ENCODE measurements around the gene ZNF814.
"Not testable (repeated sequence)": the region's sequence is repeated elsewhere in the genome, so short reads cannot be mapped to it uniquely, and the experiment has no call there.

The ZNF814 gene

DNA sequence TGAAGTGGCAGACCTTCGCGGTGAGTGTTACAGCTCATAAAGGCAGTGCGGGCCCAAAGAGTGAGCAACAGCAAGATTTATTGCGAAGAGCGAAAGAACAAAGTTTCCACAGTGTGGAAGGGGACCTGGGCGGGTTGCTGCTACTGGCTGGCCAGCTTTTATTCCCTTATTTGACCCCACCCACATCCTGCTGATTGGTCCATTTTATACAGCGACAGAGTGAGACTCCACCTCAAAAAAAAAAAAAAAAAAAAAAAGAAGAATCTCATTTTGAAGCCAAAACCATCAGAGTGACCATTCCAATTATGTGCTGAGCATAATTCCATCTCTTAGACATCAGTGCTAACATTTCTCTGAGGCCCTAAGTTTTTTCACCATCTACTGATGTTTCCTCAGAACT, 72.2 kb downstream of the ZNF814 start:
- in situ Hi-C loops (cut with HindIII; ENCODE audit: low sequenced_read_pairs) = no loop called here
- no peak for DNase-seq (ENCODE audit: low read depth, low spot score)
- TF ChIP-seq, protein P1, sequence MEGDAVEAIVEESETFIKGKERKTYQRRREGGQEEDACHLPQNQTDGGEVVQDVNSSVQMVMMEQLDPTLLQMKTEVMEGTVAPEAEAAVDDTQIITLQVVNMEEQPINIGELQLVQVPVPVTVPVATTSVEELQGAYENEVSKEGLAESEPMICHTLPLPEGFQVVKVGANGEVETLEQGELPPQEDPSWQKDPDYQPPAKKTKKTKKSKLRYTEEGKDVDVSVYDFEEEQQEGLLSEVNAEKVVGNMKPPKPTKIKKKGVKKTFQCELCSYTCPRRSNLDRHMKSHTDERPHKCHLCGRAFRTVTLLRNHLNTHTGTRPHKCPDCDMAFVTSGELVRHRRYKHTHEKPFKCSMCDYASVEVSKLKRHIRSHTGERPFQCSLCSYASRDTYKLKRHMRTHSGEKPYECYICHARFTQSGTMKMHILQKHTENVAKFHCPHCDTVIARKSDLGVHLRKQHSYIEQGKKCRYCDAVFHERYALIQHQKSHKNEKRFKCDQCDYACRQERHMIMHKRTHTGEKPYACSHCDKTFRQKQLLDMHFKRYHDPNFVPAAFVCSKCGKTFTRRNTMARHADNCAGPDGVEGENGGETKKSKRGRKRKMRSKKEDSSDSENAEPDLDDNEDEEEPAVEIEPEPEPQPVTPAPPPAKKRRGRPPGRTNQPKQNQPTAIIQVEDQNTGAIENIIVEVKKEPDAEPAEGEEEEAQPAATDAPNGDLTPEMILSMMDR (IDR thresholded peaks at IDR 0.05; ENCODE audit: low read depth, low read length) = no peak
- H3K4me3 ChIP-seq (ENCODE audit: low read depth, low read length) = no peak overlapping the region

DNA sequence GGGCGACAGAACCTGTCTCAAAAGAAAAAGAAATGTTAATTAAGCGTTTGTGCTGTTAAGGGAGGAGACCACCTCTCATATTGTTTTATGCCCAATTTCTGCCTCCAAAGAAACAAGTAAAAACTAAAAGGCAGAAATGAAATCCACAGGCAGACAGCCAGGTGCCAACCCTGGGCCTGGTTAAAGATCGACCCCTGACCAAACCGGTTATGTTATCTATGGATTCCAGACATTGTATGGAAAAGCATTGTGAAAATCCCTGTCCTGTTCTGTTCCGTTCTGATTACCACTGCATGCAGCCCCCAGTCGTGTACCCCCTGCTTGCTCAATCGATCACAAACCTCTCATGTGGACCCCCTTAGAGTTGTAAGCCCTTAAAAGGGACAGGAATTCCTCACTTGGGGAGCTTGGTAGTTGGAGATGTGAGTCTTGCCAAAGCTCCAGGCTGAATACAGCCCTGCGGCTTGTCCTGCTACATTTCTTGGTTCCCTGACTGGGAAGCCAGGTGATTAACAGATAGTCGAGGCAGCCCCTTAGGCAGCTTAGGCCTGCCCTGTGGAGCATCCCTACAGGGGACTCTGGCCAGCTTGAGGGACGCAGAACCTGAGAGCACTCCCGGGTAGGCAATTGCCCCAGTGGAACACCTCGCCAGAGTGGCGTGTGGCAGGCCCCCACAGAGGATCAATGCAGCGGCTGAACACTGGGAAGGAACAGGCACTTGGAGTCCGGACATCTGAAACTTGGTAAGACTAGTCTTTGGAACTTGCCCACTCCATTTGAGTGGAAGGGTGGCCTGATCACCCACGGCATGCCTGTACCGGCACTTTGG, 73.4 kb downstream of the ZNF814 start:
- in situ Hi-C loops (cut with HindIII; ENCODE audit: low sequenced_read_pairs) = no loop called here
- no peak for DNase-seq (ENCODE audit: low read depth, low spot score)

DNA sequence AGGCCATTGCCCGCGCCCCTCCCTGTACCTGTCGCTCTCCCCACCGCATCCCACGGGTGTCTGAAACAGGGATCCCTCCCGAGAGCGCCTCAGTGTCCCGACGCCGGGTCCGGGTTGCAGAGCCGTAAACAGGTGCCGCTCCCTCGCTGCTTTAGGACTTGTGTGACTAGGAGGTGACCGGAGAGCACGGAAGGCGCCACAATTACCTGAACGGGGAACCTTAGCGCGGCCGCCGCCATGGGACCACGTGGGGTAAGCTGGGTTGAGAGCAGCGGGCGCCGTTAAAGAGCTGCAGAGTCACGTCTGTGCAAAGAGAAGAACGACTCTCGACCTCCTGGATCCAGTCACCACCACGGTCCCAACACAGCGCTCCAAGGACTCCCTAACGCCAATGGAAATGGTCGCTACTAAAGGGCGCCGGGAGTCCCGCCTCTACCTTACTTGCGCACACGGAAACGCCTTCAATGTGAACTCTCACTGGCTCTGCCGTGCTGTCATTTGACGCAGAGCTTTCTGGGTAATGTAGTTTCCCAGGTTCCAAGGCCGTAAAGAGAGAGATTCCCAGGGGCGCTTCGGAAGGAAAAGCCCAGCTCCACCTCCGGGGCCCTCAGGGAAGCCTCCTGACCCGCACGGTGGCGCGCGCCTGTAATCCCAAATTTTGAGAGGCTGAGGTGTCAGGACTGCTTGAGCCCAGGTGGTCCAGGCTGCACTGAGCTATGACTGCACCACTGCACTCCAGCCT, 74.2 kb downstream of the ZNF814 start, which contains the start of gene ZNF552:
TSS of gene ZNF552 (minus strand) at position 409 of the 742 bp plus-strand sequence. CDS start at position 239, 170 bp downstream.
- peak within 1 kb of the TSS; percentile 87 for H3K4me3 ChIP-seq (ENCODE audit: low read depth, low read length)
- TF ChIP-seq, protein P1 (IDR thresholded peaks at IDR 0.05; ENCODE audit: low read depth, low read length) = no peak
- in situ Hi-C loops (cut with HindIII; ENCODE audit: low sequenced_read_pairs) = no loop called here
- peak; percentile 90 for DNase-seq (ENCODE audit: low read depth, low spot score)

More for the DNA sequence above, 73.4 kb downstream of the ZNF814 start:
- TF ChIP-seq, protein P1 (IDR thresholded peaks at IDR 0.05; ENCODE audit: low read depth, low read length) = no peak
- H3K4me3 ChIP-seq (ENCODE audit: low read depth, low read length) = no peak overlapping the region

DNA sequence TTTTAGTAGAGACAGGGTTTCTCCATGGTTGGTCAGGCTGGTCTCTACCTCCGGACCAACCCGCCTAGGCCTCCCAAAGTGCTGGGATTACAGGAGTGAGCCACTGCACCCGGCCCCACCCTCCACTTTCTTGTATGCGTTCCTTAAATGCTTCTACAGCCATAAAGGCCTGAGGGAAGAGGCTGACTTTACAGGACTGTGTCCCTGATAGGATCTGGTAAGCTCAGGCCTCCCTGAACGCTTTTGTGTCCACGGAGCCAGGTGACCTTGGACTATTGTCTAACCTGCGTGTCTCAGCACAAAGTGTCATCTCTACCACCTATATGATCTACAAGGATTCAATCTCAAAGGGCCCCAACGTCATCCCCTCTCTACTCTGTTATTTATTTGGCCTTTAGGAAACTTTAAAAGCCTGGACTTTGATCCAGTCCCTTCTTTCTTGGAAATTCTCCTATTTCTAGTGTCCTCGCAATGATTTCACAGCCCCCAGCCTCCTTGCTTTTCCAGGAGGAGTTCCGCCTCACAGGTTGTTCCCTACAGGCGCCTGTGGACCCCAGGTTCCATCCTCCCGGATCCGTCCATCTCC, 74.8 kb downstream of the ZNF814 start:
- DNase-seq (ENCODE audit: low read depth, low spot score) = no peak
- TF ChIP-seq, protein P1 (IDR thresholded peaks at IDR 0.05; ENCODE audit: low read depth, low read length) = no peak
- in situ Hi-C loops (cut with HindIII; ENCODE audit: low sequenced_read_pairs) = no loop called here
- peak overlapping the region; percentile 87 for H3K4me3 ChIP-seq (ENCODE audit: low read depth, low read length)

DNA sequence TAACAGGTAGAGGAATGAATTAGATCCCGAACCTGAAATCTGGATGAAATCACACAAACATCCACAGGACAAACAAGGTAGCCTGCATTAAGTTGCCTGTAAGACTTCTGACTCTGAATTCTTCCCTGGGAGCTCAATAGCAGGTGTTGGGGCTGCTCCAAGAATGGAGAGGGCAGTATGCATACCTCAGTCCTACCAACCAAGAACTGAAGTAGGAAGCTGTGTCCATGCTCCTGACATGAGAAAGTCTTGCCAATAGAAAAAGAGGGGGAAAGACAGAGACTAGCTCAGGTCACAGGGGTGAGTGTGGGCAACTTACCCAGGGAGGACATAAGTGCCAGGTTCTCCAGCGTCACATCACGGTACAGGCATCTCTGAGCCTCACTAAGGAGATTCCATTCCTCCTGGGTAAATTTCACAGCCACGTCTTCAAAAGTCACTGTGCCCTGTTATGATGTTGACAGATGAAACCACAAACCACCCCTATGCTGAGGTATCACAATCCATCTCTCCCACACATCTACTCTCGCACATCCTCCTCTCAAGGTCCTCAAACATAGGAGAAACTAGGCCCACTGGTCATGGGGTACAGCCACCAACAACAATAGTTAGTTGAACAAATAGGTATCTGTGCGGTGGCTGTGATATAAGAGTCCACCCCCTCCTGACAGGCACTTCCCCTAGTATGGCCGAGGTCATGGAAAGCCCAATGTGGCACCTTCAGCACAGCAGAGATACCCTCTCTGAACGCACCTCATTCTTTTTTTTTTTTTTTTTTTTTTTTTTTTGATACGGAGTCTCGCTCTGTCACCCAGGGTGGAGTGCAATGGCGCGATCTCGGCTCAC, 75.6 kb downstream of the ZNF814 start:
- in situ Hi-C loops (cut with HindIII; ENCODE audit: low sequenced_read_pairs); DNase-seq (ENCODE audit: low read depth, low spot score); H3K4me3 ChIP-seq (ENCODE audit: low read depth, low read length): not testable (repeated sequence)

DNA sequence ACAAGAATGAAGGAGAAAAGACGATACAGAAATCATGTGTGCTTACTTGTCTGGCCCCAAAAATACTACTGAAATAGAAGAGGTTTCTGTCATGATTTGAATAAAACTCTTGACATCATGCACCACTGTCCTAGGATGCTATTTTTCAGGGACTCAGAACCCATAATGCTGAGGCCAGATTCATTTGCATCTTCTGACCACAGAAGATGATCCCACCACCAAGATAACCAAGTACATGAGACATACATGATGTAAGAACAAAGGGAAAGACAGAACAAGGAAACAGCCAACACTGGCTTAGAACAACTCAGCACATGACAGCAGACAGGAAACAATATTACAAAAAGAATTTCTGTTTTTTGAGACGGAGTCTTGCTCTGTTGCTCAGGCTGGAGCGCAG, 76.6 kb downstream of the ZNF814 start:
- no peak overlapping the region for H3K4me3 ChIP-seq (ENCODE audit: low read depth, low read length)
- TF ChIP-seq, protein P1 (IDR thresholded peaks at IDR 0.05; ENCODE audit: low read depth, low read length) = no peak
- in situ Hi-C loops (cut with HindIII; ENCODE audit: low sequenced_read_pairs) = no loop called here
- no peak for DNase-seq (ENCODE audit: low read depth, low spot score)

DNA sequence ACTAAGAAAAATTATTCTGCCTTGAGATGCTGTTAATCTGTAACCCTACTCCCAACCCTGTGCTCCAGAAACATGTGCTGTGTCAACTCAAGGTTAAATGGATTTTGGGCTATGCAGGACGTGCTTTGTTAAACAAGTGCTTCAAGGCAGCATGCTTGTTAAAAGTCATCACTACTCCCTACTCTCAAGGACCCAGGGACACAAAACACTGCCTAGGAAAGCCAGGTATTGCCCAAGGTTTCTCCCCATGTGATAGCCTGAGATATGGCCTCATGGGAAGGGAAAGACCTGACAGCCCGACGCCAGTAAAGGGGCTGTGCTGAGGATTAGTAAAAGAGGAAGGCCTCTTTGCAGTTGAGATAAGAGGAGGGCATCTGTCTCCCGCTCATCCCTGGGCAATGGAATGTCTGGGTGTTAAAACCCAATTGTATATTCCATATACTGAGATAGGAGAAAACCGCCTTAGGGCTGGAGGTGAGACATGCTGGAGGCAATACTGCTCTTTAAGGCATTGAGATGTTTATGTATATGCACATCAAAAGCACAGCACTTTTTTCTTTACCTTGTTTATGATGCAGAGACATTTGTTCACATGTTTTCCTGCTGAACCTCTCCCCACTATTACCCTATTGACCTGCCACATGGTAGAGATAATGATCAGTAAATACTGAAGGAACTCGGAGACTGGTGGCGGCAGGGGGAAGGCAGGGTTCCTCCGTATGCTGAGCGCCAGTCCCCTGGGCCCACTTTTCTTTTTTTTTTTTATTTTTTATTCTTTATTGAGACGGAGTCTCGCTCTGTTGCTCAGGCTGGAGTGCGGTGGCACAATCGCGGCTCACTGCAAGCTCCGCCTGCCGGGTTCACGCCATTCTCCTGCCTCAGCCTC, 78.2 kb downstream of the ZNF814 start:
- H3K4me3 ChIP-seq (ENCODE audit: low read depth, low read length); in situ Hi-C loops (cut with HindIII; ENCODE audit: low sequenced_read_pairs); DNase-seq (ENCODE audit: low read depth, low spot score): not testable (repeated sequence)

Measured in astrocyte of the spinal cord (primary cell).